Measurements from ENCODE around the gene NUDT2. TPM values are rescaled to one million over a fixed set of nuclear protein-coding genes. Genes with fewer than 3 reads are reported as not detected.

Gene NUDT2
- total RNA-seq, 1 experiment from 2014 or later, result 17.8 TPM

DNA sequence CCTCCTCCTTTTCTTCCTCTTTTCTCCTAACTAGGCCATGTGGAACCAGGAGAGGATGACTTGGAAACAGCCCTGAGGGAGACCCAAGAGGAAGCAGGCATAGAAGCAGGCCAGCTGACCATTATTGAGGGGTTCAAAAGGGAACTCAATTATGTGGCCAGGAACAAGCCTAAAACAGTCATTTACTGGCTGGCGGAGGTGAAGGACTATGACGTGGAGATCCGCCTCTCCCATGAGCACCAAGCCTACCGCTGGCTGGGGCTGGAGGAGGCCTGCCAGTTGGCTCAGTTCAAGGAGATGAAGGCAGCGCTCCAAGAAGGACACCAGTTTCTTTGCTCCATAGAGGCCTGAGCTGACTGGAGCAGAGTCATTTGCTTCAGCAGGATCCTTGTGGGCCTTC, 13.7 kb downstream of the NUDT2 start:
- Mint-ChIP-seq H3K4me3 (no peak overlapping the region), H3K9me3 (no peaks in the 10 kb centered on the region), H3K36me3 (peaks cover 15% of the 10 kb centered on the region), H3K27me3 (ENCODE audit: low read depth) (no peaks in the 10 kb centered on the region), H3K4me1 (peaks cover 7% of the 10 kb centered on the region; the same call in 1 of the 2 replicates), H3K27ac (no peak overlapping the region)
- DNase-seq (ENCODE audit: low spot score) (no peak), ATAC-seq (no peak)
- TF ChIP-seq, protein P1, sequence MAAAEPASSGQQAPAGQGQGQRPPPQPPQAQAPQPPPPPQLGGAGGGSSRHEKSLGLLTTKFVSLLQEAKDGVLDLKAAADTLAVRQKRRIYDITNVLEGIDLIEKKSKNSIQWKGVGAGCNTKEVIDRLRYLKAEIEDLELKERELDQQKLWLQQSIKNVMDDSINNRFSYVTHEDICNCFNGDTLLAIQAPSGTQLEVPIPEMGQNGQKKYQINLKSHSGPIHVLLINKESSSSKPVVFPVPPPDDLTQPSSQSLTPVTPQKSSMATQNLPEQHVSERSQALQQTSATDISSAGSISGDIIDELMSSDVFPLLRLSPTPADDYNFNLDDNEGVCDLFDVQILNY (CRISPR knock-in tag; IDR thresholded peaks at IDR 0.05), result no peak
- ChIA-PET POLR2A (no interaction called here), CTCF (interaction anchor here (1.1 to 1.4 kb wide), 4 partner anchors 8 to 61 kb away, joined by 3 to 4 read pairs (median 4); no protein-coding TSS in a partner anchor)

DNA sequence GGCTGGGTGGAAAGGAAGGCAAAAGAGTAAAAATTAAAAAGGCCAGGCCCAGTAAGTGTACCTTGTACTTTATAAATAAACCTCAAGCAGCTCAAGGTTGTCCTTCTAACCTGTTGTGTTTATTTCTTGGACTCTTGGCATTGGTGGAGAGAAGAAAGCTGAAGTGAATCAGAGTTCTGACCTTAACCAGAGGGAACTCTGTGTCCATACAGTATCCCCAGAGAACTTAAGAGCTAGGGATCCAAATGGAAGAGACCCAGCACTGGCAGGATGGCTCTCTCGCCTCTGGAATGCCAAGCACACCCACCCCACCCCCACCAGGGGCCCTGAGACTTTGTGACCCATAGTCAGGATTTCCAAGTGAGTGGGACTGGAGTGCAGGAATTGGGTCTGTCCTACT, 14.2 kb downstream of the NUDT2 start:
- ATAC-seq (no peak), DNase-seq (ENCODE audit: low spot score) (no peak)
- H3K27ac Mint-ChIP-seq, result no peak overlapping the region
- no peaks in the 10 kb centered on the region for H3K27me3 Mint-ChIP-seq (ENCODE audit: low read depth)
- POLR2A ChIA-PET, result no interaction called here
- peaks cover 15% of the 10 kb centered on the region for H3K36me3 Mint-ChIP-seq
- H3K9me3 Mint-ChIP-seq, result no peaks in the 10 kb centered on the region
- peaks cover 7% of the 10 kb centered on the region; the same call in 1 of the 2 replicates for H3K4me1 Mint-ChIP-seq
- no peak for TF ChIP-seq ESRRA (CRISPR knock-in tag; IDR thresholded peaks at IDR 0.05; ENCODE audit: borderline replicate concordance)
- TF ChIP-seq OVOL2 (CRISPR knock-in tag; IDR thresholded peaks at IDR 0.05; ENCODE audit: borderline replicate concordance), result no peak
- TF ChIP-seq, protein P2, sequence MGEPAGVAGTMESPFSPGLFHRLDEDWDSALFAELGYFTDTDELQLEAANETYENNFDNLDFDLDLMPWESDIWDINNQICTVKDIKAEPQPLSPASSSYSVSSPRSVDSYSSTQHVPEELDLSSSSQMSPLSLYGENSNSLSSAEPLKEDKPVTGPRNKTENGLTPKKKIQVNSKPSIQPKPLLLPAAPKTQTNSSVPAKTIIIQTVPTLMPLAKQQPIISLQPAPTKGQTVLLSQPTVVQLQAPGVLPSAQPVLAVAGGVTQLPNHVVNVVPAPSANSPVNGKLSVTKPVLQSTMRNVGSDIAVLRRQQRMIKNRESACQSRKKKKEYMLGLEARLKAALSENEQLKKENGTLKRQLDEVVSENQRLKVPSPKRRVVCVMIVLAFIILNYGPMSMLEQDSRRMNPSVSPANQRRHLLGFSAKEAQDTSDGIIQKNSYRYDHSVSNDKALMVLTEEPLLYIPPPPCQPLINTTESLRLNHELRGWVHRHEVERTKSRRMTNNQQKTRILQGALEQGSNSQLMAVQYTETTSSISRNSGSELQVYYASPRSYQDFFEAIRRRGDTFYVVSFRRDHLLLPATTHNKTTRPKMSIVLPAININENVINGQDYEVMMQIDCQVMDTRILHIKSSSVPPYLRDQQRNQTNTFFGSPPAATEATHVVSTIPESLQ (CRISPR knock-in tag; IDR thresholded peaks at IDR 0.05), result no peak
- no peak for TF ChIP-seq ZSCAN18 (CRISPR knock-in tag; IDR thresholded peaks at IDR 0.05)
- no peak for TF ChIP-seq ATF1 (CRISPR knock-in tag; IDR thresholded peaks at IDR 0.05)
- no peak for TF ChIP-seq NFATC4 (CRISPR knock-in tag; IDR thresholded peaks at IDR 0.05)
- no peak for TF ChIP-seq MYBL2 (CRISPR knock-in tag; IDR thresholded peaks at IDR 0.05)
- TF ChIP-seq, protein P3, sequence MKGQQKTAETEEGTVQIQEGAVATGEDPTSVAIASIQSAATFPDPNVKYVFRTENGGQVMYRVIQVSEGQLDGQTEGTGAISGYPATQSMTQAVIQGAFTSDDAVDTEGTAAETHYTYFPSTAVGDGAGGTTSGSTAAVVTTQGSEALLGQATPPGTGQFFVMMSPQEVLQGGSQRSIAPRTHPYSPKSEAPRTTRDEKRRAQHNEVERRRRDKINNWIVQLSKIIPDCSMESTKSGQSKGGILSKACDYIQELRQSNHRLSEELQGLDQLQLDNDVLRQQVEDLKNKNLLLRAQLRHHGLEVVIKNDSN (CRISPR knock-in tag; IDR thresholded peaks at IDR 0.05), result no peak
- TF ChIP-seq, protein P4, sequence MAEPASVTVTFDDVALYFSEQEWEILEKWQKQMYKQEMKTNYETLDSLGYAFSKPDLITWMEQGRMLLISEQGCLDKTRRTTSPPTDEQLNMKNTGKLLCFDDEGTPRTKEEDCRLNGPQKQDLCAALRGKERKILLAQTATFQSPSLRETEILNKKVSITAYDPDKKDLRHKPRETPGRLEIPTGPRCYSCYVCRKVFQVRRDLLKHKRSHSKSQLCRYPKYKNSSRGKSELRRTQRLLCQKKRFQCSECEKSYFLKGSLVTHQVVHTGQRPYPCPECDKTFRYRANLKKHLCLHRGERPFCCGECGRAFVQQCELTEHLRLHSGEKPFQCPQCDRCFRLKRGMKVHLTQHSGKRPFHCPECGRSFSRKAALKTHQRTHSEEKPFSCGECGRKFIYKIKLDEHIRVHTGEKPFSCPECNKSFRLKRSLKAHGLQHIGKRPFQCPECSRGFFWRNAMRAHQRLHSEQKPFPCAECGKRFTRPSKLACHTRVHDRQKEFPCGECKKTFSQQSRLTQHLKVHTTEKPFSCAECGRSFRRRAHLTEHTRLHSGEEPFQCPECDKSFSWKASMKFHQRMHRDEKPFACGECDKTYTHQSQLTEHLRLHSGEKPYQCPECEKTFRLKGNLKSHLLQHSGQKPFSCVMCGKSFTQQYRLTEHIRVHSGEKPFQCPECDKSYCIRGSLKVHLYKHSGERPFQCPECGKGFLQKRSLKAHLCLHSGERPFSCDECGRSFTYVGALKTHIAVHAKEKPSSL (CRISPR knock-in tag; conservative IDR thresholded peaks at IDR 0.05), result no peak
- TF ChIP-seq, protein P5, sequence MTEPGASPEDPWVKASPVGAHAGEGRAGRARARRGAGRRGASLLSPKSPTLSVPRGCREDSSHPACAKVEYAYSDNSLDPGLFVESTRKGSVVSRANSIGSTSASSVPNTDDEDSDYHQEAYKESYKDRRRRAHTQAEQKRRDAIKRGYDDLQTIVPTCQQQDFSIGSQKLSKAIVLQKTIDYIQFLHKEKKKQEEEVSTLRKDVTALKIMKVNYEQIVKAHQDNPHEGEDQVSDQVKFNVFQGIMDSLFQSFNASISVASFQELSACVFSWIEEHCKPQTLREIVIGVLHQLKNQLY (CRISPR knock-in tag; IDR thresholded peaks at IDR 0.05), result no peak
- no peak for TF ChIP-seq PRRX2 (CRISPR knock-in tag; IDR thresholded peaks at IDR 0.05)
- TF ChIP-seq ELF4 (CRISPR knock-in tag; IDR thresholded peaks at IDR 0.05; ENCODE audit: low read depth), result no peak
- no peak overlapping the region for H3K4me3 Mint-ChIP-seq
- CTCF ChIA-PET, result interaction anchor here (1.1 to 1.4 kb wide), 3 partner anchors 9 to 60 kb away, joined by 3 to 4 read pairs (median 4); no protein-coding TSS in a partner anchor

Data from WTC11 (cell line).